Activated CD8-positive, alpha-beta T cell treated with anti-CD3 and anti-CD28 coated beads, Interleukin-2, amount 10 ng/mL, durations not matched to agents 7 days and 5 days (primary cell): ENCODE results near the gene PIK3C3. TPM values are rescaled to one million over a fixed set of nuclear protein-coding genes. Genes with fewer than 3 reads are reported as not detected.
A peak's percentile ranks its signal among the peaks of the same experiment; 100 is the strongest.

Experiments used
- ATAC-seq: fragments of 150-1000 bp; cut with Tn5 transposase; one replicate; pipeline ENCODE4 v1.10.0; 2021; ENCODE audit warnings: moderate library complexity
- CTCF ChIA-PET: fragments of 350-600 bp; sonication (Branson Sonifier 250); formaldehyde crosslinking; loops from one replicate; lab custom pipeline; 2021; ENCODE audit warnings: antibody characterized with exemption; lab: Charles Lee
- POLR2A ChIA-PET: fragments of 350-600 bp; sonication (Branson Sonifier 250); formaldehyde crosslinking; loops from one replicate; lab custom pipeline; 2021; ENCODE audit warnings: antibody characterized with exemption; lab: Charles Lee
- DNase-seq: peaks from one replicate; pipeline ENCODE4 v3.0.0-alpha.2; 2020
- H3K27ac Mint-ChIP-seq: one replicate; pipeline ENCODE4 v1.8.0; 2021; ENCODE audit warnings: mild to moderate bottlenecking, mixed read lengths
- H3K27me3 Mint-ChIP-seq: one replicate; pipeline ENCODE4 v1.8.0; 2021; ENCODE audit warnings: low read depth, mixed read lengths
- H3K36me3 Mint-ChIP-seq: one replicate; pipeline ENCODE4 v1.8.0; 2021; ENCODE audit warnings: low read depth, mixed read lengths
- H3K4me1 Mint-ChIP-seq: one replicate; pipeline ENCODE4 v1.8.0; 2021; ENCODE audit warnings: low read depth, mixed read lengths
- H3K4me3 Mint-ChIP-seq: one replicate; pipeline ENCODE4 v1.8.0; 2021; ENCODE audit warnings: mild to moderate bottlenecking, mixed read lengths
- H3K9me3 Mint-ChIP-seq: one replicate; pipeline ENCODE4 v1.8.0; 2022; ENCODE audit warnings: mixed read lengths; ENCODE audit not compliant: insufficient read depth
- total RNA-seq, 2 experiments: library from RNA; stranded (reverse); gene quantifications; one replicate each; pipeline ENCODE4 v1.2.3, GENCODE V29; 2021

The PIK3C3 gene
- total RNA-seq, 2 experiments from 2014 or later, result 40.4 to 44.7 TPM

GRCh38 chr18:42025974-42026625 is 71.1 kb downstream of the PIK3C3 start:
- Mint-ChIP-seq H3K9me3 (no peaks in the 10 kb centered on the region), H3K27ac (no peak overlapping the region), H3K36me3 (peaks cover 27% of the 10 kb centered on the region), H3K27me3 (no peaks in the 10 kb centered on the region), H3K4me3 (no peak overlapping the region), H3K4me1 (peaks cover 21% of the 10 kb centered on the region)
- POLR2A ChIA-PET, result no interaction called here
- DNase-seq, result no peak
- ATAC-seq, result no peak
- CTCF ChIA-PET, result interaction anchor here (1.1 to 5.2 kb wide), 3 partner anchors 9 to 13 kb away, joined by 3 to 74 read pairs (median 30); no protein-coding TSS in a partner anchor

- peaks cover 21% of the 10 kb centered on the region for H3K4me1 Mint-ChIP-seq
- CTCF ChIA-PET, result interaction anchor here (0.7 to 5.2 kb wide), 27 partner anchors 11 to 164 kb away, joined by 3 to 74 read pairs (median 5); no protein-coding TSS in a partner anchor
- POLR2A ChIA-PET, result no interaction called here
- H3K9me3 Mint-ChIP-seq, result no peaks in the 10 kb centered on the region
- H3K27ac Mint-ChIP-seq, result no peak overlapping the region
- no peaks in the 10 kb centered on the region for H3K27me3 Mint-ChIP-seq
- H3K36me3 Mint-ChIP-seq, result peaks cover 27% of the 10 kb centered on the region
- ATAC-seq, result no peak
- peak; percentile 46 for DNase-seq
- H3K4me3 Mint-ChIP-seq, result no peak overlapping the region
Observed at GRCh38 chr18:42028247-42028832, 73.3 kb downstream of the PIK3C3 start.

GRCh38 chr18:42029092-42029491 is 74.1 kb downstream of the PIK3C3 start:
- no peak overlapping the region for H3K27ac Mint-ChIP-seq
- ATAC-seq, result no peak
- H3K36me3 Mint-ChIP-seq, result peaks cover 29% of the 10 kb centered on the region
- H3K27me3 Mint-ChIP-seq, result no peaks in the 10 kb centered on the region
- H3K4me1 Mint-ChIP-seq, result peaks cover 16% of the 10 kb centered on the region
- ChIA-PET POLR2A (no interaction called here), CTCF (interaction anchor here (0.8 to 5.2 kb wide), 8 partner anchors 13 to 60 kb away, joined by 3 to 74 read pairs (median 6); no protein-coding TSS in a partner anchor)
- no peak for DNase-seq
- no peaks in the 10 kb centered on the region for H3K9me3 Mint-ChIP-seq
- H3K4me3 Mint-ChIP-seq, result no peak overlapping the region

GRCh38 chr18:42030586-42031182 is 75.7 kb downstream of the PIK3C3 start:
- peaks cover 6% of the 10 kb centered on the region for H3K4me1 Mint-ChIP-seq
- CTCF ChIA-PET, result interaction anchor here (1.0 kb wide), 1 partner anchor 9 kb away, joined by 5 read pairs; no protein-coding TSS in a partner anchor
- peak; percentile 49 for ATAC-seq
- H3K27ac Mint-ChIP-seq, result no peak overlapping the region
- POLR2A ChIA-PET, result interaction anchor here (1.0 kb wide), 1 partner anchor 8 kb away, joined by 5 read pairs; no protein-coding TSS in a partner anchor
- no peak overlapping the region for H3K4me3 Mint-ChIP-seq
- H3K27me3 Mint-ChIP-seq, result no peaks in the 10 kb centered on the region
- peak; percentile 23 for DNase-seq
- H3K9me3 Mint-ChIP-seq, result no peaks in the 10 kb centered on the region
- H3K36me3 Mint-ChIP-seq, result peaks cover 28% of the 10 kb centered on the region

- Mint-ChIP-seq H3K9me3 (no peaks in the 10 kb centered on the region), H3K4me1 (no peaks in the 10 kb centered on the region), H3K27ac (no peak overlapping the region), H3K36me3 (peaks cover 26% of the 10 kb centered on the region), H3K4me3 (no peak overlapping the region), H3K27me3 (no peaks in the 10 kb centered on the region)
- ATAC-seq, result no peak
- ChIA-PET CTCF (interaction anchor here (1.0 kb wide), 1 partner anchor 21 kb away, joined by 4 read pairs; no protein-coding TSS in a partner anchor), POLR2A (no interaction called here)
- no peak for DNase-seq
Observed at GRCh38 chr18:42032447-42032846, 77.4 kb downstream of the PIK3C3 start.

GRCh38 chr18:42033137-42033810 is 78.2 kb downstream of the PIK3C3 start:
- ATAC-seq (no peak), DNase-seq (no peak)
- no peak overlapping the region for H3K4me3 Mint-ChIP-seq
- POLR2A ChIA-PET, result no interaction called here
- H3K9me3 Mint-ChIP-seq, result no peaks in the 10 kb centered on the region
- H3K36me3 Mint-ChIP-seq, result peaks cover 31% of the 10 kb centered on the region
- CTCF ChIA-PET, result interaction anchor here (0.6 to 2.6 kb wide), 3 partner anchors 17 to 20 kb away, joined by 3 to 15 read pairs (median 4); no protein-coding TSS in a partner anchor
- H3K4me1 Mint-ChIP-seq, result no peaks in the 10 kb centered on the region
- no peak overlapping the region for H3K27ac Mint-ChIP-seq
- no peaks in the 10 kb centered on the region for H3K27me3 Mint-ChIP-seq

- Mint-ChIP-seq H3K36me3 (peaks cover 28% of the 10 kb centered on the region), H3K9me3 (no peaks in the 10 kb centered on the region), H3K4me1 (no peaks in the 10 kb centered on the region), H3K4me3 (no peak overlapping the region), H3K27ac (no peak overlapping the region), H3K27me3 (no peaks in the 10 kb centered on the region)
- POLR2A ChIA-PET, result no interaction called here
- DNase-seq (no peak), ATAC-seq (no peak)
- CTCF ChIA-PET, result interaction anchor here (1.1 to 4.8 kb wide), 3 partner anchors 8 to 12 kb away, joined by 3 to 30 read pairs (median 5); no protein-coding TSS in a partner anchor
Observed at GRCh38 chr18:42038936-42039335, 83.9 kb downstream of the PIK3C3 start.

- Mint-ChIP-seq H3K4me3 (no peak overlapping the region), H3K27ac (no peak overlapping the region), H3K9me3 (no peaks in the 10 kb centered on the region), H3K4me1 (no peaks in the 10 kb centered on the region), H3K27me3 (no peaks in the 10 kb centered on the region), H3K36me3 (peaks cover 26% of the 10 kb centered on the region)
- DNase-seq (no peak), ATAC-seq (no peak)
- CTCF ChIA-PET, result interaction anchor here (1.1 to 4.8 kb wide), 3 partner anchors 9 to 12 kb away, joined by 3 to 30 read pairs (median 5); no protein-coding TSS in a partner anchor
- POLR2A ChIA-PET, result no interaction called here
Observed at GRCh38 chr18:42039396-42039795, 84.4 kb downstream of the PIK3C3 start.

GRCh38 chr18:42041793-42042192 is 86.8 kb downstream of the PIK3C3 start:
- DNase-seq, result no peak
- Mint-ChIP-seq H3K4me1 (no peaks in the 10 kb centered on the region), H3K27ac (no peak overlapping the region), H3K27me3 (no peaks in the 10 kb centered on the region), H3K9me3 (no peaks in the 10 kb centered on the region), H3K4me3 (no peak overlapping the region), H3K36me3 (peaks cover 26% of the 10 kb centered on the region)
- CTCF ChIA-PET, result interaction anchor here (1.7 kb wide), 1 partner anchor 14 kb away, joined by 6 read pairs; no protein-coding TSS in a partner anchor
- no peak for ATAC-seq
- POLR2A ChIA-PET, result interaction anchor here (0.6 kb wide), 1 partner anchor 561 kb away, joined by 3 read pairs; no protein-coding TSS in a partner anchor

GRCh38 chr18:42045346-42045745 is 90.3 kb downstream of the PIK3C3 start:
- ChIA-PET CTCF (interaction anchor here (0.7 to 1.4 kb wide), 2 partner anchors 17 kb away, joined by 3 to 5 read pairs; no protein-coding TSS in a partner anchor), POLR2A (no interaction called here)
- Mint-ChIP-seq H3K36me3 (peaks cover 24% of the 10 kb centered on the region), H3K9me3 (no peaks in the 10 kb centered on the region), H3K4me3 (no peak overlapping the region), H3K27ac (no peak overlapping the region), H3K27me3 (no peaks in the 10 kb centered on the region), H3K4me1 (peaks cover 5% of the 10 kb centered on the region)
- ATAC-seq, result no peak
- no peak for DNase-seq

- POLR2A ChIA-PET, result no interaction called here
- CTCF ChIA-PET, result interaction anchor here (1.2 to 2.9 kb wide), 2 partner anchors 20 to 67 kb away, joined by 5 to 15 read pairs; no protein-coding TSS in a partner anchor
- H3K27ac Mint-ChIP-seq, result no peak overlapping the region
Observed at GRCh38 chr18:42047721-42048120, 92.7 kb downstream of the PIK3C3 start.

More at GRCh38 chr18:42047721-42048120, 92.7 kb downstream of the PIK3C3 start:
- H3K27me3 Mint-ChIP-seq, result no peaks in the 10 kb centered on the region
- ATAC-seq, result no peak
- no peak for DNase-seq
- H3K36me3 Mint-ChIP-seq, result peaks cover 24% of the 10 kb centered on the region
- peaks cover 5% of the 10 kb centered on the region for H3K4me1 Mint-ChIP-seq
- H3K4me3 Mint-ChIP-seq, result no peak overlapping the region
- H3K9me3 Mint-ChIP-seq, result no peaks in the 10 kb centered on the region
